Measurements from ENCODE around the gene RPL3. TPM values are rescaled to one million over a fixed set of nuclear protein-coding genes. Genes with fewer than 3 reads are reported as not detected.

The RPL3 gene
- total RNA-seq, 1 experiment from 2014 or later = 2,830 TPM

GRCh38 chr22:39283322-39284141 is 35.9 kb downstream of the RPL3 start:
- TF ChIP-seq CTCF (conservative IDR thresholded peaks at IDR 0.05) = no peak
- Mint-ChIP-seq H3K36me3 (ENCODE audit: insufficient read depth in 1 of 3, low read depth in 3 of 3) (no peaks in the 10 kb centered on the region), H3K4me1 (peaks cover 19 to 24% of the 10 kb centered on the region in 2 experiments), H3K27ac (no peak overlapping the region), H3K27me3 (ENCODE audit: low read depth) (peaks cover 7% of the 10 kb centered on the region), H3K4me3 (no peak overlapping the region; a peak in 1 of 5 replicates), H3K9me3 (peaks cover 0 to 4% of the 10 kb centered on the region in 2 experiments; a peak in 2 of 5 replicates)
- Histone ChIP-seq H3K9me3 (ENCODE audit: control insufficient read depth, low read depth, low read length) (no peaks in the 10 kb centered on the region), H3K23ac (ENCODE audit: insufficient read length, low read depth, low read length) (no peak overlapping the region), H2AFZ (ENCODE audit: low read length) (no peak overlapping the region), H3K27ac (ENCODE audit: insufficient read length, low read depth, low read length) (no peak overlapping the region), H2BK20ac (ENCODE audit: low read depth, low read length, poor library complexity, severe bottlenecking) (no peak overlapping the region), H2BK12ac (ENCODE audit: insufficient read length, low read depth, low read length) (no peak overlapping the region), H2BK5ac (ENCODE audit: insufficient read length, low read length) (no peak overlapping the region), H4K20me1 (ENCODE audit: control insufficient read depth, insufficient read depth, insufficient read length) (no peaks in the 10 kb centered on the region), H3K4me1 (ENCODE audit: insufficient read depth, low read length) (peaks cover 4% of the 10 kb centered on the region; the same call in 1 of the 2 replicates), H3K4ac (ENCODE audit: low read depth, low read length) (no peak overlapping the region), H2AK5ac (ENCODE audit: insufficient read length, low read length) (no peak overlapping the region), H3K14ac (ENCODE audit: insufficient read depth, low read length) (no peak overlapping the region; the same call in 1 of the 2 replicates), H4K91ac (ENCODE audit: insufficient read length, low read depth, low read length) (no peak overlapping the region), H3T11ph (ENCODE audit: low read length) (no peak overlapping the region), H3K9ac (ENCODE audit: extremely low read depth, insufficient read length, low read length) (no peak overlapping the region), H3K79me1 (ENCODE audit: insufficient read depth, low read depth, low read length, poor library complexity, severe bottlenecking) (no peaks in the 10 kb centered on the region), H3K18ac (ENCODE audit: insufficient read length, low read depth, low read length) (no peak overlapping the region), H4K8ac (replicated peaks; ENCODE audit: insufficient read length, low read depth, low read length) (no peak overlapping the region), H3K27me3 (ENCODE audit: insufficient read depth, low read length) (no peaks in the 10 kb centered on the region), H4K5ac (ENCODE audit: insufficient read length, low read depth, low read length) (no peak overlapping the region), H3K23me2 (ENCODE audit: insufficient read length, low read depth, low read length, poor library complexity, severe bottlenecking) (no peaks in the 10 kb centered on the region), H3K4me2 (ENCODE audit: insufficient read depth, insufficient read length, low read length) (no peak overlapping the region), H3K79me2 (ENCODE audit: insufficient read depth, low read length) (no peaks in the 10 kb centered on the region), H2BK15ac (ENCODE audit: low read depth, low read length) (no peak overlapping the region), H3K56ac (ENCODE audit: insufficient read length, low read depth, low read length) (no peak overlapping the region), H2BK120ac (ENCODE audit: low read depth, low read length, poor library complexity, severe bottlenecking) (no peak overlapping the region)
- DNase-seq = no peak
- WGBS (ENCODE audit: extremely low coverage, insufficient read length, low lambda C conversion rate) = no CpG with 5 or more reads among the region's 27 CpGs
